ENCODE results near the gene TBC1D20.

DNA sequence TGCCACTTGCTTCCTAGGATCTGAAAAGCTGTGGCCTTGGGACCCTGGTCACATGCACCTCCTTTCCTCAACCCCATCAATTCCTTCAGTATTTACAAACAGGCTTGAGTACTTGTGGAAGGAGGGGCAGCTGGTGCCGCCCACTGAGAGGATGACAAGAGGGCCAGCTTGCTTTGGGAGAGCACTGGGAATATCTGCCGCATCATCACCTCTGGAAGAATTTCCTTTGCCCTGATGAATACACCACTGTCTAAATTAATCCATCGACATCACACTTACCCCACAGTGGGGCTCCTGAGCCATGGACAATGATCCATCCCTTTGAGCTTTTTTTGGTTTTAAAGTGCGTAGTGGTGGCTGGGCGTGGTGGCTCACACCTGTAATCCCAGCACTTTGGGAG lies 25.9 kb downstream of the TBC1D20 start:
- TF ChIP-seq EZH2 (IDR thresholded peaks at IDR 0.05; ENCODE audit: insufficient read depth, poor library complexity, severe bottlenecking) (no peak), EZH2phosphoT487 (IDR thresholded peaks at IDR 0.05; ENCODE audit: insufficient read depth, low read depth) (no peak)

Data from GM23248 (cell line).